IMR-90 (cell line): ENCODE measurements around the gene SYCE3. TPM values are rescaled to one million over a fixed set of nuclear protein-coding genes. Genes with fewer than 3 reads are reported as not detected.

Experiments used
- ATAC-seq: fragments of 200-7000 bp; cut with Tn5 transposase; 2 replicates; pipeline ENCODE4 v1.9.1; 2020; ENCODE audit warnings: low read depth, mild to moderate bottlenecking, moderate library complexity
- BruUV-seq: library from RNA; stranded (reverse); fragments of 400-500 nt; replicated peaks from 2 replicates; lab custom pipeline; 2021; lab: Mats Ljungman, UMichigan
- CTCF ChIA-PET: fragments of 300-600 bp; formaldehyde crosslinking; extraction: SDS; loops from one replicate; lab custom pipeline; 2021; ENCODE audit warnings: antibody characterized with exemption; lab: Yijun Ruan, JAX
- POLR2A ChIA-PET: fragments of 300-600 bp; sonication (Branson Sonifier 250); formaldehyde crosslinking; loops from one replicate; lab custom pipeline; 2022; ENCODE audit warnings: antibody characterized with exemption; ENCODE audit not compliant: unreplicated experiment; lab: Charles Lee
- DNase-seq: peaks from one replicate; pipeline ENCODE4 v3.0.0; 2013
- H2AFZ ChIP-seq: replicated peaks from 2 replicates; pipeline ENCODE3; 2013; ENCODE audit warnings: low read length, mild to moderate bottlenecking; ENCODE audit not compliant: poor library complexity
- H2AK5ac ChIP-seq: 2 replicates; pipeline ENCODE4 v1.6.1; 2013; ENCODE audit warnings: low read depth, low read length, inconsistent platforms
- H2AK9ac ChIP-seq: replicated peaks from 2 replicates; pipeline ENCODE3; 2013; ENCODE audit warnings: mild to moderate bottlenecking, low read depth, low read length, moderate library complexity; ENCODE audit not compliant: poor library complexity
- H2BK120ac ChIP-seq: 2 replicates; pipeline ENCODE4 v1.6.1; 2013; ENCODE audit warnings: low read depth, low read length, inconsistent platforms
- H2BK15ac ChIP-seq: 3 replicates; pipeline ENCODE4 v1.6.1; 2013; ENCODE audit warnings: low read depth, low read length, inconsistent platforms
- H2BK20ac ChIP-seq: 2 replicates; pipeline ENCODE4 v1.6.1; 2013; ENCODE audit warnings: low read depth, mild to moderate bottlenecking, inconsistent platforms, low read length, moderate library complexity
- H2BK5ac ChIP-seq: 2 replicates; pipeline ENCODE4 v1.6.1; 2013; ENCODE audit warnings: mild to moderate bottlenecking, low read depth, low read length, inconsistent platforms; ENCODE audit not compliant: poor library complexity, severe bottlenecking
- H3K14ac ChIP-seq: replicated peaks from 2 replicates; pipeline ENCODE4 v1.6.1; 2013; ENCODE audit warnings: low read depth, low read length, inconsistent platforms
- H3K18ac ChIP-seq: 2 replicates; pipeline ENCODE4 v1.6.1; 2013; ENCODE audit warnings: low read depth, low read length, control low read depth
- H3K23ac ChIP-seq: 2 replicates; pipeline ENCODE4 v1.6.1; 2013; ENCODE audit warnings: low read depth, low read length, inconsistent platforms
- H3K27ac ChIP-seq: 2 replicates; pipeline ENCODE4 v1.5.1; 2013; ENCODE audit warnings: mild to moderate bottlenecking, control low read depth, low read length; ENCODE audit not compliant: insufficient read depth
- H3K27me3 ChIP-seq: 2 replicates; pipeline ENCODE4 v1.6.1; 2013; ENCODE audit warnings: low read length; ENCODE audit not compliant: control insufficient read depth, insufficient read depth
- H3K36me3 ChIP-seq: 2 replicates; pipeline ENCODE4 v1.6.1; 2013; ENCODE audit warnings: low read length, mixed read lengths; ENCODE audit not compliant: control insufficient read depth, insufficient read depth
- H3K4ac ChIP-seq: 2 replicates; pipeline ENCODE4 v1.6.1; 2013; ENCODE audit warnings: low read depth, low read length, inconsistent platforms
- H3K4me1 ChIP-seq: 2 replicates; pipeline ENCODE4 v1.6.1; 2013; ENCODE audit warnings: low read length, mixed read lengths; ENCODE audit not compliant: control insufficient read depth, insufficient read depth
- H3K4me2 ChIP-seq: 2 replicates; pipeline ENCODE4 v1.6.1; 2013; ENCODE audit warnings: low read depth, mild to moderate bottlenecking, control low read depth, low read length, moderate library complexity
- H3K4me3 ChIP-seq: 2 replicates; pipeline ENCODE4 v1.5.1; 2013; ENCODE audit warnings: low read depth, mild to moderate bottlenecking, control low read depth, low read length, moderate library complexity; ENCODE audit not compliant: insufficient read depth
- H3K56ac ChIP-seq: 2 replicates; pipeline ENCODE4 v1.6.1; 2013; ENCODE audit warnings: low read length, inconsistent platforms; ENCODE audit not compliant: insufficient read depth; ENCODE audit errors: extremely low read depth
- H3K79me1 ChIP-seq, 2 experiments: 2 replicates each; pipeline ENCODE4 v1.6.1; 2013; ENCODE audit warnings: low read length in 2 of 2, inconsistent platforms in 1 of 2, low read depth in 1 of 2
- H3K9ac ChIP-seq: 2 replicates; pipeline ENCODE4 v1.6.1; 2013; ENCODE audit warnings: low read depth, low read length, control low read depth
- H3K9me1 ChIP-seq: 2 replicates; pipeline ENCODE4 v1.6.1; 2013; ENCODE audit warnings: low read length, inconsistent platforms; ENCODE audit not compliant: insufficient read depth
- H3K9me3 ChIP-seq: 2 replicates; pipeline ENCODE4 v1.6.1; 2013; ENCODE audit warnings: low read length; ENCODE audit not compliant: control insufficient read depth, insufficient read depth
- H4K20me1 ChIP-seq: 2 replicates; pipeline ENCODE4 v1.6.1; 2013; ENCODE audit warnings: low read length, inconsistent platforms; ENCODE audit not compliant: insufficient read depth
- H4K5ac ChIP-seq: 2 replicates; pipeline ENCODE4 v1.6.1; 2013; ENCODE audit warnings: mild to moderate bottlenecking, low read depth, low read length, control low read depth
- H4K8ac ChIP-seq, 2 experiments: 2 replicates each; pipeline ENCODE4 v1.6.1; 2013; ENCODE audit warnings: low read depth in 2 of 2, low read length in 2 of 2, control low read depth in 1 of 2, inconsistent platforms in 1 of 2
- H4K91ac ChIP-seq: 2 replicates; pipeline ENCODE4 v1.6.1; 2013; ENCODE audit warnings: low read depth, low read length, inconsistent platforms; ENCODE audit not compliant: insufficient read depth
- CTCF ChIP-seq: conservative IDR thresholded peaks from 2 replicates; pipeline ENCODE4 v1.5.1; 2012; ENCODE audit warnings: mild to moderate bottlenecking, low read depth, low read length, improper control_type of control experiment
- MXI1 ChIP-seq: IDR thresholded peaks from 2 replicates; pipeline ENCODE4 v1.6.1; 2012; ENCODE audit warnings: low read depth, mild to moderate bottlenecking, low read length, moderate library complexity, borderline replicate concordance
- NFE2L2 ChIP-seq: fragments of 150-350 bp; IDR thresholded peaks from 2 replicates; pipeline ENCODE4 v1.6.1; 2016; ENCODE audit warnings: low read depth, mild to moderate bottlenecking, low read length
- POLR2A ChIP-seq: IDR thresholded peaks from 2 replicates; pipeline ENCODE4 v1.6.1; 2012; ENCODE audit warnings: mild to moderate bottlenecking, low read depth, low read length
- SMC3 ChIP-seq: fragments of 150-350 bp; IDR thresholded peaks from 2 replicates; pipeline ENCODE4 v1.6.1; 2016; ENCODE audit warnings: low read depth, mild to moderate bottlenecking, antibody characterized with exemption, low read length, moderate library complexity
- WGBS, 2 experiments: methylation state at CpG; one replicate each; pipeline versions ENCODE4 v1.1.5 to v1.1.7; 2013; ENCODE audit warnings: missing lambda C conversion rate in 2 of 2; ENCODE audit not compliant: insufficient read length in 1 of 2; ENCODE audit errors: extremely low coverage in 2 of 2; 5-methylcytosine and 5-hydroxymethylcytosine counted together
- dilution Hi-C: fragments of 300-500 bp; cut with HindIII; formaldehyde crosslinking; loops from one replicate; pipeline ENCODE4 v1.14.3; 2018; ENCODE audit warnings: low sequenced_read_pairs; ENCODE audit not compliant: unreplicated experiment
- in situ Hi-C: fragments of 300-500 bp; cut with MboI; formaldehyde crosslinking; loops from 3 replicates; pipeline ENCODE4 v1.14.3; 2019; ENCODE audit warnings: low sequenced_read_pairs, inconsistent platforms, mixed read lengths
- intact Hi-C: fragments of 100-400 bp; cut with micrococcal nuclease; formaldehyde crosslinking; loops from 2 replicates; pipeline ENCODE4 v1.10.0; 2022
- polyA plus RNA-seq, 3 experiments: library from polyadenylated mRNA; depleted of rRNA; stranded (reverse); fragments of >200 nt; gene quantifications; 2 replicates each; pipeline ENCODE4 v1.2.3, GENCODE V29; 2012; ENCODE audit warnings: low replicate concordance in 1 of 3
- total RNA-seq: library from RNA; depleted of rRNA; stranded (reverse); fragments of >200 nt; gene quantifications from 2 replicates; pipeline ENCODE4 v1.2.3, GENCODE V29; 2012

Gene SYCE3
- total and polyA plus RNA-seq, 2 of the 4 experiments (the other 2 are of a cell fraction): not detected

GRCh38 chr22:50581950-50582492, 19.3 kb upstream of the SYCE3 start:
- peak overlapping the region; percentile 90; the same call in 1 of the 2 replicates for H4K91ac ChIP-seq
- H2BK20ac ChIP-seq: no peak overlapping the region
- no TSS peak for BruUV-seq
- dilution Hi-C loops: no loop called here
- H3K27ac ChIP-seq: peak overlapping the region; percentile 85
- peaks cover 18 to 39% of the 10 kb centered on the region in 2 experiments for H3K79me1 ChIP-seq
- CTCF ChIA-PET: interaction anchor here (1.0 to 1.6 kb wide), 2 partner anchors 56 kb away, joined by 4 to 5 read pairs; partner anchors contain the start of gene SCO2
- no peaks in the 10 kb centered on the region; the same call in 1 of the 2 replicates for H4K20me1 ChIP-seq
- H2AK9ac ChIP-seq: peak overlapping the region; percentile 93
- in situ Hi-C loops: no loop called here
- no peak overlapping the region for H2BK15ac ChIP-seq
- H3K23ac ChIP-seq: peak overlapping the region; percentile 82
- intact Hi-C loops: loop anchor here (2.0 to 5.0 kb wide), 3 partner anchors 43 to 55 kb away; partner anchors contain the start of genes ARSA and SCO2
- peak overlapping the region; percentile 84 for H2BK5ac ChIP-seq
- peak overlapping the region; percentile 74 for H3K9ac ChIP-seq
- peak overlapping the region; percentile 35; the same call in 1 of the 2 replicates for H3K56ac ChIP-seq
- no peaks in the 10 kb centered on the region for H3K9me3 ChIP-seq
- 17% methylated on average over 21 of the region's 39 CpGs; no CpG with 5 or more reads in 1 of the 2 experiments for WGBS, 2 experiments
- peak overlapping the region; percentile 75 for H2BK120ac ChIP-seq
- H3K4me1 ChIP-seq: peaks cover 17% of the 10 kb centered on the region
- POLR2A ChIA-PET: interaction anchor here (1.6 kb wide), 1 partner anchor 11 kb away, joined by 3 read pairs; no protein-coding TSS in a partner anchor
- ATAC-seq (no peak), DNase-seq (no peak)
- no peaks in the 10 kb centered on the region for H3K27me3 ChIP-seq
- peaks cover 28% of the 10 kb centered on the region for H3K9me1 ChIP-seq
- peak overlapping the region; percentile 94 for H3K4me2 ChIP-seq
- peaks cover 4% of the 10 kb centered on the region; the same call in 1 of the 2 replicates for H3K36me3 ChIP-seq
- peak overlapping the region; percentile 97 for H3K4ac ChIP-seq
- peak overlapping the region; percentile 99 for H2AFZ ChIP-seq
- TF ChIP-seq CTCF: no peak
- no peak for TF ChIP-seq SMC3
- TF ChIP-seq POLR2A: no peak
- no peak for TF ChIP-seq NFE2L2
- no peak for TF ChIP-seq MXI1
- peak overlapping the region; percentile 68 to 97 for H4K8ac ChIP-seq
- H3K4me3 ChIP-seq: peak overlapping the region; percentile 80
- peak overlapping the region; percentile 45; the same call in 1 of the 2 replicates for H3K18ac ChIP-seq
- peak overlapping the region; percentile 63 for H4K5ac ChIP-seq
- peak overlapping the region; percentile 96 for H3K14ac ChIP-seq
- peak overlapping the region; percentile 81 for H2AK5ac ChIP-seq
